ENCODE measurements around the gene PRSS27. TPM values are rescaled to one million over a fixed set of nuclear protein-coding genes. Genes with fewer than 3 reads are reported as not detected.
"Not testable (repeated sequence)": the region's sequence is repeated elsewhere in the genome, so short reads cannot be mapped to it uniquely, and the experiment has no call there.

PRSS27 gene
- total and polyA plus RNA-seq, 12 donors = 0.33 to 2.7 (median 1.4) TPM; not detected in 2

GRCh38 chr16:2698103-2698870, 21.7 kb downstream of the PRSS27 start:
- TF ChIP-seq CTCF (IDR thresholded peaks at IDR 0.05) (no peak), POLR2A (IDR thresholded peaks at IDR 0.05) (no peak)
- H3K4me3 ChIP-seq = no peak overlapping the region
- WGBS, 4 donors = 90 to 95% (median 92%) methylated on average over 14 to 28 of the region's 28 CpGs
- no peaks in the 10 kb centered on the region for H3K9me3 ChIP-seq (replicated peaks in 1 of 3)
- peaks cover 0 to 5% of the 10 kb centered on the region in 2 donors for H3K4me1 ChIP-seq (replicated peaks in 1 of 2)
- intact Hi-C loops (cut with DNase I) = no loop called here
- no peak for DNase-seq
- no peak overlapping the region for H3K27ac ChIP-seq
- no peaks in the 10 kb centered on the region for H3K27me3 ChIP-seq
- H3K36me3 ChIP-seq (replicated peaks in 1 of 2) = peaks cover 0 to 61% of the 10 kb centered on the region in 2 donors

GRCh38 chr16:2697401-2697948, 22.5 kb downstream of the PRSS27 start:
- Histone ChIP-seq H3K27ac (no peak overlapping the region), H3K27me3 (no peaks in the 10 kb centered on the region), H3K9me3 (replicated peaks in 1 of 3) (no peaks in the 10 kb centered on the region), H3K4me1 (replicated peaks in 1 of 2) (peaks cover 6 to 13% of the 10 kb centered on the region in 2 donors), H3K36me3 (replicated peaks in 1 of 2) (peaks cover 0 to 53% of the 10 kb centered on the region in 2 donors), H3K4me3 (no peak overlapping the region)
- TF ChIP-seq POLR2A (IDR thresholded peaks at IDR 0.05) (no peak), CTCF (IDR thresholded peaks at IDR 0.05) (no peak)
- no peak for DNase-seq
- intact Hi-C loops (cut with DNase I) = no loop called here
- WGBS, 4 donors = 94 to 98% (median 95%) methylated on average over 9 to 17 of the region's 17 CpGs

- peaks cover 13 to 21% of the 10 kb centered on the region in 2 donors for H3K4me1 ChIP-seq (replicated peaks in 1 of 2)
- H3K4me3 ChIP-seq; H3K9me3 ChIP-seq (replicated peaks in 1 of 3); intact Hi-C loops (cut with DNase I); DNase-seq; H3K27me3 ChIP-seq; H3K27ac ChIP-seq: not testable (repeated sequence)
- H3K36me3 ChIP-seq (replicated peaks in 1 of 2) = peaks cover 0 to 46% of the 10 kb centered on the region in 2 donors
- WGBS, 4 donors = 91 to 93% (median 93%) methylated on average over 19 to 32 of the region's 37 CpGs; no CpG with 5 or more reads in 1 of the 4 donors
Observed at GRCh38 chr16:2696601-2697250, 23.3 kb downstream of the PRSS27 start.

GRCh38 chr16:2692948-2693651, 26.9 kb downstream of the PRSS27 start:
- no peak overlapping the region for H3K4me3 ChIP-seq
- intact Hi-C loops (cut with DNase I) = no loop called here
- TF ChIP-seq CTCF (IDR thresholded peaks at IDR 0.05) = no peak
- no peak for TF ChIP-seq POLR2A (IDR thresholded peaks at IDR 0.05)
- H3K36me3 ChIP-seq (replicated peaks in 1 of 2) = peaks cover 0 to 10% of the 10 kb centered on the region in 2 donors
- peaks cover 22% of the 10 kb centered on the region in 2 donors for H3K4me1 ChIP-seq (replicated peaks in 1 of 2)
- H3K27me3 ChIP-seq = no peaks in the 10 kb centered on the region
- no peak for DNase-seq
- H3K27ac ChIP-seq = peak overlapping the region in 4 of 5 donors; percentile 10 to 45 (median 41)
- WGBS, 4 donors = 81 to 100% (median 85%) methylated on average over 4 to 24 of the region's 24 CpGs
- H3K9me3 ChIP-seq (replicated peaks in 1 of 3) = no peaks in the 10 kb centered on the region
